Fibroblast of lung (primary cell): ENCODE results near the gene BAG5. TPM values are rescaled to one million over a fixed set of nuclear protein-coding genes. Genes with fewer than 3 reads are reported as not detected.
A peak's percentile ranks its signal among the peaks of the same experiment; 100 is the strongest.

ENCODE experiments used
- DNase-seq, 2 donors: peaks; one replicate each; pipeline versions ENCODE4 v3.0.0 to v3.0.0-alpha.2; 2010; ENCODE audit warnings: low read depth in 2 of 2
- H2AFZ ChIP-seq: 2 replicates; pipeline ENCODE4 v1.5.1; 2012; ENCODE audit warnings: low read length, control low read depth, inconsistent platforms
- H3K27ac ChIP-seq: 2 replicates; pipeline ENCODE4 v1.5.1; 2011; ENCODE audit warnings: low read length, control low read depth; ENCODE audit not compliant: insufficient read depth
- H3K27me3 ChIP-seq: 2 replicates; pipeline ENCODE4 v1.5.1; 2011; ENCODE audit warnings: mild to moderate bottlenecking, low read length; ENCODE audit not compliant: control insufficient read depth, insufficient read depth
- H3K36me3 ChIP-seq: 2 replicates; pipeline ENCODE4 v1.5.1; 2011; ENCODE audit warnings: low read length; ENCODE audit not compliant: control insufficient read depth, insufficient read depth
- H3K4me1 ChIP-seq: 2 replicates; pipeline ENCODE4 v1.5.1; 2011; ENCODE audit warnings: low read length; ENCODE audit not compliant: control insufficient read depth, insufficient read depth; ENCODE audit errors: extremely low read depth
- H3K4me2 ChIP-seq: 2 replicates; pipeline ENCODE4 v1.5.1; 2011; ENCODE audit warnings: low read length, control low read depth; ENCODE audit not compliant: insufficient read depth; ENCODE audit errors: extremely low read depth
- H3K4me3 ChIP-seq, 4 experiments: fragments of 200-600 bp in 1 of 4; sonication (generic) in 1 of 4; replicated peaks in 1 of 4; 2 replicates each; pipeline ENCODE4 v1.5.1; 2011 to 2016; ENCODE audit warnings: low read length in 4 of 4, low read depth in 3 of 4, mild to moderate bottlenecking in 3 of 4, control low read depth in 2 of 4, inconsistent platforms in 1 of 4, mixed read lengths in 1 of 4; ENCODE audit not compliant: insufficient read depth in 1 of 4; ENCODE audit errors: control extremely low read depth in 1 of 4
- H3K79me2 ChIP-seq: 2 replicates; pipeline ENCODE4 v1.5.1; 2012; ENCODE audit warnings: mild to moderate bottlenecking, low read length, inconsistent platforms; ENCODE audit not compliant: control insufficient read depth, insufficient read depth
- H3K9ac ChIP-seq: 2 replicates; pipeline ENCODE4 v1.5.1; 2011; ENCODE audit warnings: mild to moderate bottlenecking, low read length, control low read depth; ENCODE audit not compliant: insufficient read depth
- H3K9me3 ChIP-seq: 2 replicates; pipeline ENCODE4 v1.5.1; 2012; ENCODE audit warnings: low read depth, low read length; ENCODE audit not compliant: control insufficient read depth, insufficient read depth
- H4K20me1 ChIP-seq: 2 replicates; pipeline ENCODE4 v1.5.1; 2011; ENCODE audit warnings: low read length; ENCODE audit not compliant: control insufficient read depth, insufficient read depth; ENCODE audit errors: extremely low read depth
- EZH2 ChIP-seq: IDR thresholded peaks from 2 replicates; pipeline ENCODE4 v1.5.1; 2012; ENCODE audit warnings: low read length, control low read depth, mild to moderate bottlenecking; ENCODE audit errors: missing control alignments
- polyA plus RNA-seq, 2 donors: library from polyadenylated mRNA; depleted of rRNA in 1 of 2; stranded (reverse) in 1 of 2; unstranded in 1 of 2; fragments of >200 nt; gene quantifications; 2 replicates each; pipeline ENCODE4 v1.2.1, GENCODE V29; 2011 to 2012; ENCODE audit warnings: missing spikeins in 1 of 2
- total RNA-seq: library from RNA; depleted of rRNA; stranded (reverse); fragments of >200 nt; gene quantifications from 2 replicates; pipeline ENCODE4 v1.2.1, GENCODE V29; 2014
- TF ChIP-seq, protein P1 (sequence below), 2 donors: IDR thresholded peaks in 1 of 2; conservative IDR thresholded peaks in 1 of 2; 1 replicate in 1 of 2; 2 replicates in 1 of 2; pipeline ENCODE4 v1.5.1; 2011 to 2012; ENCODE audit warnings: low read length in 2 of 2, control low read depth in 1 of 2, inconsistent platforms in 1 of 2, low read depth in 1 of 2, mild to moderate bottlenecking in 1 of 2

Gene BAG5
- total and polyA plus RNA-seq, 2 donors (not counting 1 experiment from before 2014, with no cell fraction given): 14.9 to 25.8 TPM

GRCh38 chr14:103600503-103600902 is 38.0 kb upstream of the BAG5 start:
- DNase-seq: no peak
- peaks cover 8% of the 10 kb centered on the region for H3K4me1 ChIP-seq
- H3K27me3 ChIP-seq: no peaks in the 10 kb centered on the region
- H3K27ac ChIP-seq: no peak overlapping the region
- no peak overlapping the region for H3K4me3 ChIP-seq
- no peak overlapping the region for H2AFZ ChIP-seq
- no peaks in the 10 kb centered on the region for H3K9me3 ChIP-seq
- TF ChIP-seq, protein P1, sequence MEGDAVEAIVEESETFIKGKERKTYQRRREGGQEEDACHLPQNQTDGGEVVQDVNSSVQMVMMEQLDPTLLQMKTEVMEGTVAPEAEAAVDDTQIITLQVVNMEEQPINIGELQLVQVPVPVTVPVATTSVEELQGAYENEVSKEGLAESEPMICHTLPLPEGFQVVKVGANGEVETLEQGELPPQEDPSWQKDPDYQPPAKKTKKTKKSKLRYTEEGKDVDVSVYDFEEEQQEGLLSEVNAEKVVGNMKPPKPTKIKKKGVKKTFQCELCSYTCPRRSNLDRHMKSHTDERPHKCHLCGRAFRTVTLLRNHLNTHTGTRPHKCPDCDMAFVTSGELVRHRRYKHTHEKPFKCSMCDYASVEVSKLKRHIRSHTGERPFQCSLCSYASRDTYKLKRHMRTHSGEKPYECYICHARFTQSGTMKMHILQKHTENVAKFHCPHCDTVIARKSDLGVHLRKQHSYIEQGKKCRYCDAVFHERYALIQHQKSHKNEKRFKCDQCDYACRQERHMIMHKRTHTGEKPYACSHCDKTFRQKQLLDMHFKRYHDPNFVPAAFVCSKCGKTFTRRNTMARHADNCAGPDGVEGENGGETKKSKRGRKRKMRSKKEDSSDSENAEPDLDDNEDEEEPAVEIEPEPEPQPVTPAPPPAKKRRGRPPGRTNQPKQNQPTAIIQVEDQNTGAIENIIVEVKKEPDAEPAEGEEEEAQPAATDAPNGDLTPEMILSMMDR (conservative IDR thresholded peaks at IDR 0.05 in 1 of 2, IDR thresholded peaks at IDR 0.05 in 1 of 2; ENCODE audit: low read depth in 1 of 2, low read length in 2 of 2): no peak
- no peak for TF ChIP-seq EZH2
- H3K4me2 ChIP-seq: no peak overlapping the region
- no peaks in the 10 kb centered on the region for H3K36me3 ChIP-seq
- no peaks in the 10 kb centered on the region for H3K79me2 ChIP-seq
- no peaks in the 10 kb centered on the region for H4K20me1 ChIP-seq
- no peak overlapping the region for H3K9ac ChIP-seq

DNA sequence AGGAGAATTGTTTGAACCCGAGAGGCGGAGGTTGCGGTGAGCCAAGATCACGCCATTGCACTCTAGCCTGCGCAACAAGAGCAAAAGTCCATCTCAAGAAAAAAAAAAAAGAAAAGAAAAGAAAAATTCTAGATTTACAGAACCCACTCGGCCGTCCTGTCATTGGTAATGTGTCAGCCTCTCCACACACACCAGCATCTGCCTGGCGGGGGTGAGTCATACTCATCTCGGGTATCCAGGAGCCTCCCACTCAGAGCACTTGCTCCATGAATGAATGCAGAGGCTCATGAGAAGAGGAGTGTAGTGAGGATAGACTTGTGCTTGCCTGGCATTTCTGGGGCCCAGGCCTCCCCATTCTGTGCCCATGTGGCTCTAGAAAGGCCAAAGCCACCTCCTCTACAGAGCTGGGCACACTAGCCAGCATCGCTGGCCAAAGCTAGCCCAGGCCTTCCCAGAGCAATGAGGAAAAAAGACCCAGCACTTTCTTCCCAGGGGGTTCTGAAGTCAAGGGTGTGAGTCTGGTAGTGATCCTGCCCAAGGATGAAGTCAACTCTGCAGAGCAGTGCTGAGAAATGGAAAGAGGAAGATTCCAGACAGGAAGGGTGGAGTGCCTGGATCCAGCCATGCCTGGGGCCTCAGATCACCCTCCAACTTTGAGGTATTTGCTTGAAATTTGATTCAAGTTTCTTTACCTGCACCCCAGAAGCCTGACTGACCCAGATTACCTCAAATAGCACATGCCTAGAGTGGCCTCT is 35.3 kb upstream of the BAG5 start:
- H3K36me3 ChIP-seq: no peaks in the 10 kb centered on the region
- H3K9ac ChIP-seq: no peak overlapping the region
- TF ChIP-seq, protein P1 (conservative IDR thresholded peaks at IDR 0.05 in 1 of 2, IDR thresholded peaks at IDR 0.05 in 1 of 2; ENCODE audit: low read depth in 1 of 2, low read length in 2 of 2): no peak
- peaks cover 12% of the 10 kb centered on the region for H3K4me1 ChIP-seq
- no peaks in the 10 kb centered on the region for H3K9me3 ChIP-seq
- H3K79me2 ChIP-seq: no peaks in the 10 kb centered on the region
- no peak overlapping the region for H3K27ac ChIP-seq
- no peak overlapping the region for H3K4me2 ChIP-seq
- no peak overlapping the region for H3K4me3 ChIP-seq
- no peaks in the 10 kb centered on the region for H3K27me3 ChIP-seq
- H2AFZ ChIP-seq: no peak overlapping the region
- H4K20me1 ChIP-seq: no peaks in the 10 kb centered on the region
- peak; percentile 88 to 93 for DNase-seq

DNA sequence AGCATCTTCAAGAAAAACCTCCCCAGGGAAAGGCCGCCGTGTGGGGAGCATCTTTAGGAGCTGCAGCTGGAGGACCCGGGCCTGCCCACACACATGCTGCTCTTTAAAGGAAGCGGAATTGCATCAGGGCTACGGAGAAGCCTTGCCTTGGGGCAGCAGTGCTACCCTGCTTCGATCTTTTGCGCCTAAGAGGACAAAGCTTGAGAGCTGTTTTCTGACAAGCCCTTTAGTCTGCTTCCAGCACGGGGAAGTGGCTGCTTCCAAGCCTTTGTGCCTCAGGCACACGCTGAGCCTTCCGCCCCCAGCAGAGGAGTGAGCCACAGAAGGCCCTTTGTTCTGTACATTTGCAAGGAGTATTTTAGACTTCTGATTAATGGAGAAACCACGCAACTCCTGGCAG is 31.8 kb upstream of the BAG5 start:
- Histone ChIP-seq H3K79me2 (no peaks in the 10 kb centered on the region), H3K4me2 (no peak overlapping the region)

More for the DNA sequence above, 31.8 kb upstream of the BAG5 start:
- Histone ChIP-seq H4K20me1 (no peaks in the 10 kb centered on the region), H3K4me3 (no peak overlapping the region), H3K4me1 (peaks cover 12% of the 10 kb centered on the region), H3K27me3 (no peaks in the 10 kb centered on the region), H3K36me3 (peaks cover 3% of the 10 kb centered on the region), H2AFZ (no peak overlapping the region), H3K27ac (no peak overlapping the region), H3K9ac (no peak overlapping the region), H3K9me3 (no peaks in the 10 kb centered on the region)
- peak; percentile 45 to 88 for DNase-seq
- TF ChIP-seq, protein P1 (conservative IDR thresholded peaks at IDR 0.05 in 1 of 2, IDR thresholded peaks at IDR 0.05 in 1 of 2; ENCODE audit: low read depth in 1 of 2, low read length in 2 of 2): no peak
- TF ChIP-seq EZH2: no peak
